H9 (cell line): ENCODE measurements around the gene R3HCC1L. TPM values are rescaled to one million over a fixed set of nuclear protein-coding genes. Genes with fewer than 3 reads are reported as not detected.

Source experiments
- DNase-seq: peaks from one replicate; pipeline ENCODE4 v3.0.0-alpha.2; 2017
- H2AFZ ChIP-seq: one replicate; pipeline ENCODE4 v1.6.1; 2013; ENCODE audit warnings: mild to moderate bottlenecking, low read length, control low read depth, moderate library complexity
- H2AK5ac ChIP-seq: 2 replicates; pipeline ENCODE4 v1.6.1; 2013; ENCODE audit warnings: low read length, control low read depth, mixed read lengths; ENCODE audit not compliant: insufficient read length
- H2BK120ac ChIP-seq: one replicate; pipeline ENCODE4 v1.6.1; 2013; ENCODE audit warnings: low read depth, mild to moderate bottlenecking, low read length, control low read depth, inconsistent platforms; ENCODE audit not compliant: poor library complexity, severe bottlenecking
- H2BK12ac ChIP-seq: 2 replicates; pipeline ENCODE4 v1.6.1; 2013; ENCODE audit warnings: low read length, control low read depth, mixed read lengths, low read depth; ENCODE audit not compliant: insufficient read length
- H2BK15ac ChIP-seq: 2 replicates; pipeline ENCODE4 v1.6.1; 2013; ENCODE audit warnings: low read depth, low read length, control low read depth
- H2BK20ac ChIP-seq: one replicate; pipeline ENCODE4 v1.6.1; 2013; ENCODE audit warnings: low read depth, mild to moderate bottlenecking, low read length, control low read depth, inconsistent platforms; ENCODE audit not compliant: poor library complexity, severe bottlenecking
- H2BK5ac ChIP-seq: 2 replicates; pipeline ENCODE4 v1.6.1; 2013; ENCODE audit warnings: low read length, control low read depth, mixed read lengths; ENCODE audit not compliant: insufficient read length
- H3K14ac ChIP-seq: 2 replicates; pipeline ENCODE4 v1.6.1; 2013; ENCODE audit warnings: low read length, control low read depth; ENCODE audit not compliant: insufficient read depth
- H3K18ac ChIP-seq: 2 replicates; pipeline ENCODE4 v1.6.1; 2013; ENCODE audit warnings: low read depth, mild to moderate bottlenecking, mixed read lengths, low read length, control low read depth; ENCODE audit not compliant: insufficient read length
- H3K23ac ChIP-seq: 2 replicates; pipeline ENCODE4 v1.6.1; 2013; ENCODE audit warnings: low read length, control low read depth, mixed read lengths, low read depth; ENCODE audit not compliant: insufficient read length
- H3K23me2 ChIP-seq: 2 replicates; pipeline ENCODE4 v1.6.1; 2013; ENCODE audit warnings: low read depth, mild to moderate bottlenecking, mixed read lengths, low read length, control low read depth; ENCODE audit not compliant: insufficient read length, poor library complexity, severe bottlenecking
- H3K27ac ChIP-seq: 2 replicates; pipeline ENCODE4 v1.5.1; 2013; ENCODE audit warnings: low read length, control low read depth, mixed read lengths, low read depth; ENCODE audit not compliant: insufficient read length
- H3K27me3 ChIP-seq: 2 replicates; pipeline ENCODE4 v1.6.1; 2013; ENCODE audit warnings: low read length, control low read depth, inconsistent platforms; ENCODE audit not compliant: insufficient read depth
- H3K4ac ChIP-seq: 2 replicates; pipeline ENCODE4 v1.6.1; 2013; ENCODE audit warnings: low read depth, mild to moderate bottlenecking, control low read depth, inconsistent platforms, low read length, moderate library complexity
- H3K4me1 ChIP-seq: 2 replicates; pipeline ENCODE4 v1.6.1; 2013; ENCODE audit warnings: low read length, control low read depth, inconsistent platforms; ENCODE audit not compliant: insufficient read depth
- H3K4me2 ChIP-seq: 2 replicates; pipeline ENCODE4 v1.6.1; 2013; ENCODE audit warnings: low read length, control low read depth, mixed read lengths; ENCODE audit not compliant: insufficient read length, insufficient read depth
- H3K56ac ChIP-seq: 2 replicates; pipeline ENCODE4 v1.6.1; 2013; ENCODE audit warnings: low read depth, mild to moderate bottlenecking, mixed read lengths, low read length, control low read depth; ENCODE audit not compliant: insufficient read length
- H3K79me1 ChIP-seq: 2 replicates; pipeline ENCODE4 v1.6.1; 2013; ENCODE audit warnings: low read depth, mild to moderate bottlenecking, moderate library complexity, low read length, control low read depth, inconsistent platforms; ENCODE audit not compliant: insufficient read depth, poor library complexity, severe bottlenecking
- H3K79me2 ChIP-seq: 2 replicates; pipeline ENCODE4 v1.6.1; 2013; ENCODE audit warnings: low read length, control low read depth, inconsistent platforms; ENCODE audit not compliant: insufficient read depth
- H3K9ac ChIP-seq: 2 replicates; pipeline ENCODE4 v1.6.1; 2013; ENCODE audit warnings: low read length, control low read depth, mixed read lengths; ENCODE audit not compliant: insufficient read length; ENCODE audit errors: extremely low read depth
- H3K9me3 ChIP-seq: one replicate; pipeline ENCODE4 v1.6.1; 2013; ENCODE audit warnings: low read depth, low read length, inconsistent platforms; ENCODE audit not compliant: control insufficient read depth
- H3T11ph ChIP-seq: one replicate; pipeline ENCODE4 v1.6.1; 2013; ENCODE audit warnings: mild to moderate bottlenecking, low read length, control low read depth, inconsistent platforms
- H4K20me1 ChIP-seq: one replicate; pipeline ENCODE4 v1.6.1; 2013; ENCODE audit not compliant: control insufficient read depth, insufficient read length, insufficient read depth
- H4K5ac ChIP-seq: 2 replicates; pipeline ENCODE4 v1.6.1; 2013; ENCODE audit warnings: low read depth, mild to moderate bottlenecking, mixed read lengths, low read length, control low read depth; ENCODE audit not compliant: insufficient read length
- H4K8ac ChIP-seq: replicated peaks from 2 replicates; pipeline ENCODE4 v1.6.1; 2013; ENCODE audit warnings: low read length, control low read depth, mixed read lengths, low read depth; ENCODE audit not compliant: insufficient read length
- H4K91ac ChIP-seq: 2 replicates; pipeline ENCODE4 v1.6.1; 2013; ENCODE audit warnings: low read depth, mild to moderate bottlenecking, moderate library complexity, mixed read lengths, low read length, control low read depth; ENCODE audit not compliant: insufficient read length
- H3K27ac Mint-ChIP-seq, 3 experiments: 2 replicates in 2 of 3; 3 replicates in 1 of 3; pipeline ENCODE4 v1.8.0; 2020 to 2021; ENCODE audit warnings: mixed read lengths in 3 of 3, mild to moderate bottlenecking in 1 of 3, moderate library complexity in 1 of 3
- H3K27me3 Mint-ChIP-seq: 2 replicates; pipeline ENCODE4 v1.8.0; 2021; ENCODE audit warnings: low read depth, mild to moderate bottlenecking, moderate library complexity, mixed read lengths
- H3K36me3 Mint-ChIP-seq, 3 experiments: 2 replicates in 2 of 3; 3 replicates in 1 of 3; pipeline ENCODE4 v1.8.0; 2020 to 2021; ENCODE audit warnings: low read depth in 3 of 3, mixed read lengths in 3 of 3; ENCODE audit not compliant: insufficient read depth in 1 of 3
- H3K4me1 Mint-ChIP-seq, 2 experiments: 2 replicates each; pipeline ENCODE4 v1.8.0; 2020; ENCODE audit warnings: mixed read lengths in 2 of 2
- H3K4me3 Mint-ChIP-seq, 2 experiments: 2 replicates in 1 of 2; 3 replicates in 1 of 2; pipeline ENCODE4 v1.8.0; 2020 to 2021; ENCODE audit warnings: mild to moderate bottlenecking in 2 of 2, mixed read lengths in 2 of 2, moderate library complexity in 1 of 2
- H3K9me3 Mint-ChIP-seq, 2 experiments: 2 replicates in 1 of 2; 3 replicates in 1 of 2; pipeline ENCODE4 v1.8.0; 2020; ENCODE audit warnings: mild to moderate bottlenecking in 2 of 2, mixed read lengths in 2 of 2, moderate library complexity in 1 of 2
- CTCF ChIP-seq: fragments of 200-600 bp; sonication (generic); conservative IDR thresholded peaks from 3 replicates; pipeline ENCODE4 v1.8.0; 2021; ENCODE audit warnings: antibody characterized with exemption, mild to moderate bottlenecking
- WGBS: extraction: QIAGEN DNeasy Blood & Tissue Kit; methylation state at CpG from one replicate; pipeline ENCODE4 v1.1.7; 2013; ENCODE audit warnings: missing lambda C conversion rate, low lambda C conversion rate, mixed read lengths; ENCODE audit not compliant: insufficient read length; ENCODE audit errors: extremely low coverage; 5-methylcytosine and 5-hydroxymethylcytosine counted together
- total RNA-seq: library from RNA; stranded (reverse); gene quantifications from 2 replicates; pipeline ENCODE4 v1.2.1, GENCODE V29; 2021

Gene R3HCC1L
- total RNA-seq, 1 experiment from 2014 or later, result 18.5 TPM

- H2BK120ac ChIP-seq, result no peak overlapping the region
- Mint-ChIP-seq H3K9me3 (peaks cover 6% of the 10 kb centered on the region in 2 experiments; a peak in 4 of 5 replicates), H3K4me1 (peaks cover 4 to 5% of the 10 kb centered on the region in 2 experiments), H3K36me3 (peaks cover 18 to 30% (median 29%) of the 10 kb centered on the region in 3 experiments), H3K4me3 (no peak overlapping the region), H3K27me3 (no peaks in the 10 kb centered on the region), H3K27ac (no peak overlapping the region)
- H2AK5ac ChIP-seq, result no peak overlapping the region
- H3K79me2 ChIP-seq, result no peaks in the 10 kb centered on the region
- no peak overlapping the region for H3K18ac ChIP-seq
- no peak for DNase-seq
- no peak overlapping the region for H3K14ac ChIP-seq
- H2AFZ ChIP-seq, result no peak overlapping the region
- H3K27me3 ChIP-seq, result no peaks in the 10 kb centered on the region
- no peak overlapping the region for H3T11ph ChIP-seq
- no peak overlapping the region for H4K5ac ChIP-seq
- H2BK20ac ChIP-seq, result no peak overlapping the region
- no peaks in the 10 kb centered on the region for H3K9me3 ChIP-seq
- no peak overlapping the region for H3K4me2 ChIP-seq
- no CpG with 5 or more reads among the region's 3 CpGs for WGBS
- no peak overlapping the region for H3K56ac ChIP-seq
- H4K8ac ChIP-seq, result no peak overlapping the region
- TF ChIP-seq CTCF, result no peak
- no peak overlapping the region for H2BK15ac ChIP-seq
- no peaks in the 10 kb centered on the region for H3K79me1 ChIP-seq
- H3K27ac ChIP-seq, result no peak overlapping the region
- H2BK5ac ChIP-seq, result no peak overlapping the region
- H3K4me1 ChIP-seq, result no peaks in the 10 kb centered on the region
- no peaks in the 10 kb centered on the region for H4K20me1 ChIP-seq
- no peak overlapping the region for H3K23ac ChIP-seq
- no peak overlapping the region for H4K91ac ChIP-seq
- H3K23me2 ChIP-seq, result no peaks in the 10 kb centered on the region
- no peak overlapping the region for H3K9ac ChIP-seq
- no peak overlapping the region for H3K4ac ChIP-seq
- no peak overlapping the region for H2BK12ac ChIP-seq
Measured at GRCh38 chr10:98194633-98195032, 60.2 kb downstream of the R3HCC1L start.
